Measurements from ENCODE around the gene PAK1. TPM values are rescaled to one million over a fixed set of nuclear protein-coding genes. Genes with fewer than 3 reads are reported as not detected.
A peak's percentile ranks its signal among the peaks of the same experiment; 100 is the strongest.

Gene PAK1
- total and polyA plus RNA-seq, 2 of the 4 experiments (the other 2 are of a cell fraction), result 34.3 to 60.6 TPM

- no peak; the same call in 1 of the 2 replicates for ATAC-seq (ENCODE audit: low read depth)
- H3K4me3 ChIP-seq (ENCODE audit: insufficient read depth, low read depth, low read length), result no peak overlapping the region
- no peak overlapping the region for H2AK9ac ChIP-seq (replicated peaks; ENCODE audit: low read depth, low read length, poor library complexity)
- H3K79me1 ChIP-seq (ENCODE audit: low read depth in 1 of 2, low read length in 2 of 2), result no peaks in the 10 kb centered on the region; a peak in 1 of 4 replicates
- H4K91ac ChIP-seq (ENCODE audit: insufficient read depth, low read depth, low read length), result no peak overlapping the region
- ChIA-PET POLR2A (ENCODE audit: unreplicated experiment) (no interaction called here), CTCF (no interaction called here)
- no peak overlapping the region for H2AK5ac ChIP-seq (ENCODE audit: low read depth, low read length)
- H2BK15ac ChIP-seq (ENCODE audit: low read depth, low read length), result no peak overlapping the region
- no peak overlapping the region for H3K56ac ChIP-seq (ENCODE audit: extremely low read depth, insufficient read depth, low read length)
- 100% methylated on average over 1 of the region's 1 CpG; no CpG with 5 or more reads in 1 of the 2 experiments for WGBS, 2 experiments (ENCODE audit: extremely low coverage in 2 of 2, insufficient read length in 1 of 2)
- DNase-seq, result no peak
- no peak overlapping the region for H2AFZ ChIP-seq (replicated peaks; ENCODE audit: low read length, poor library complexity)
- no peaks in the 10 kb centered on the region for H3K9me3 ChIP-seq (ENCODE audit: control insufficient read depth, insufficient read depth, low read length)
- H3K4ac ChIP-seq (ENCODE audit: low read depth, low read length), result no peak overlapping the region
- H3K4me2 ChIP-seq (ENCODE audit: low read depth, low read length), result no peak overlapping the region
- dilution Hi-C loops (cut with HindIII; ENCODE audit: low sequenced_read_pairs, unreplicated experiment) (no loop called here), intact Hi-C loops (cut with micrococcal nuclease) (no loop called here), in situ Hi-C loops (cut with MboI; ENCODE audit: low sequenced_read_pairs) (no loop called here)
- H3K14ac ChIP-seq (replicated peaks; ENCODE audit: low read depth, low read length), result peak overlapping the region; percentile 63; the same call in 1 of the 2 replicates
- no peak overlapping the region for H4K8ac ChIP-seq (ENCODE audit: low read depth in 2 of 2, low read length in 2 of 2)
- peaks cover 12% of the 10 kb centered on the region for H3K9me1 ChIP-seq (ENCODE audit: insufficient read depth, low read length)
- no peak overlapping the region for H2BK5ac ChIP-seq (ENCODE audit: low read depth, low read length, poor library complexity, severe bottlenecking)
- peaks cover 4% of the 10 kb centered on the region; the same call in 1 of the 2 replicates for H4K20me1 ChIP-seq (ENCODE audit: insufficient read depth, low read length)
- H3K27ac ChIP-seq (ENCODE audit: insufficient read depth, low read length), result no peak overlapping the region
- H2BK120ac ChIP-seq (ENCODE audit: low read depth, low read length), result 0 out of 2 replicates have a peak overlapping the region, but pooled peaks have one; percentile 30
- no peaks in the 10 kb centered on the region for H3K27me3 ChIP-seq (ENCODE audit: control insufficient read depth, insufficient read depth, low read length)
- no peak overlapping the region for H3K9ac ChIP-seq (ENCODE audit: low read depth, low read length)
- BruUV-seq (replicated peaks), result no TSS peak
- no peak overlapping the region for H3K18ac ChIP-seq (ENCODE audit: low read depth, low read length)
- H4K5ac ChIP-seq (ENCODE audit: low read depth, low read length), result no peak overlapping the region
- TF ChIP-seq FOS (IDR thresholded peaks at IDR 0.05; ENCODE audit: low read depth, low read length) (no peak), MAFK (IDR thresholded peaks at IDR 0.05; ENCODE audit: low read depth, low read length) (no peak), RAD21 (IDR thresholded peaks at IDR 0.05; ENCODE audit: low read length) (no peak), CHD1 (IDR thresholded peaks at IDR 0.05; ENCODE audit: low read depth, low read length) (no peak), NFE2L2 (IDR thresholded peaks at IDR 0.05; ENCODE audit: low read depth, low read length) (no peak), RFX5 (IDR thresholded peaks at IDR 0.05; ENCODE audit: low read depth, low read length) (no peak), CEBPB (IDR thresholded peaks at IDR 0.05; ENCODE audit: low read depth, low read length) (no peak)
- H3K4me1 ChIP-seq (ENCODE audit: control insufficient read depth, insufficient read depth, low read length), result peaks cover 3% of the 10 kb centered on the region
- H3K23ac ChIP-seq (ENCODE audit: low read depth, low read length), result 0 out of 2 replicates have a peak overlapping the region, but pooled peaks have one; percentile 56
- no peaks in the 10 kb centered on the region for H3K36me3 ChIP-seq (ENCODE audit: control insufficient read depth, insufficient read depth, low read length)
- H2BK20ac ChIP-seq (ENCODE audit: low read depth, low read length), result peak overlapping the region; percentile 42; the same call in 1 of the 2 replicates
These were observed 148.7 kb downstream of the PAK1 start for GRCh38 chr11:77325159-77325558.

Measured in IMR-90 (cell line).